Panc1 (cell line): ENCODE measurements around the gene TBX2.

Experiments used
- CTCF ChIP-seq: fragments of 450-650 bp; IDR thresholded peaks from 2 replicates; pipeline ENCODE4 v1.5.1; 2017; ENCODE audit warnings: mild to moderate bottlenecking
- POLR2AphosphoS5 ChIP-seq: IDR thresholded peaks from 2 replicates; pipeline ENCODE4 v1.6.1; 2012; ENCODE audit warnings: mild to moderate bottlenecking, low read depth, low read length, moderate library complexity
- TCF7L2 ChIP-seq: IDR thresholded peaks from 2 replicates; pipeline ENCODE4 v1.6.1; 2011; ENCODE audit warnings: mild to moderate bottlenecking, low read depth, low read length, inconsistent platforms

DNA sequence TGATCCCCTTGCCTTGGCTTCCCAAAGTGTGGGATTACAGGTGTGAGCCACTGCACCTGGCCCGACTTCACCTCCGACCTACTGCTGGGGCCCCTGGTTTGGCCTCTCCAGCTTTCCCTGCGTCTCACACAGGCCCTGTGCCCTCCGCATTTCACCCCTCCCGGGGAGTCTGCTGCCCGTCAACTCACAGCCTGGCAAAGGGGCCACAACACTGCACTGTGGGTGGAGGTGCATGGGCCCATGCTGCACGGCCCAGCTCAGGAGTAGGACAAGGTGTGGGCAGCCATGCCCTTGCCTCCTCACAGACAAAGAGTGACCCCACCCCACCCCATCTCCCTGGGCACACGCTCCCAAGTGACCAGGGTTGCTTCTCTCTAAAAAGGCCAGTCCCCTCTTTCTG is 12.6 kb upstream of the TBX2 start:
- TF ChIP-seq CTCF (no peak), TCF7L2 (no peak), POLR2AphosphoS5 (no peak)
